Subcutaneous adipose tissue (tissue), 4 donors: ENCODE measurements around the gene PTDSS2. TPM values are rescaled to one million over a fixed set of nuclear protein-coding genes. Genes with fewer than 3 reads are reported as not detected.

Experiments
- CTCF ChIP-seq: fragments of 450-650 bp; IDR thresholded peaks from one replicate; pipeline ENCODE4 v1.5.1; 2016; ENCODE audit warnings: low read depth, mild to moderate bottlenecking, control low read depth, antibody characterized with exemption, moderate library complexity
- total RNA-seq, 4 donors: library from RNA; depleted of rRNA; stranded (reverse); fragments of >200 nt; gene quantifications; one replicate each; pipeline ENCODE4 v1.1.0, GENCODE V29; 2016

The PTDSS2 gene
- total RNA-seq, 4 donors from 2014 or later: 19.1 to 77.6 (median 26.2) TPM

DNA sequence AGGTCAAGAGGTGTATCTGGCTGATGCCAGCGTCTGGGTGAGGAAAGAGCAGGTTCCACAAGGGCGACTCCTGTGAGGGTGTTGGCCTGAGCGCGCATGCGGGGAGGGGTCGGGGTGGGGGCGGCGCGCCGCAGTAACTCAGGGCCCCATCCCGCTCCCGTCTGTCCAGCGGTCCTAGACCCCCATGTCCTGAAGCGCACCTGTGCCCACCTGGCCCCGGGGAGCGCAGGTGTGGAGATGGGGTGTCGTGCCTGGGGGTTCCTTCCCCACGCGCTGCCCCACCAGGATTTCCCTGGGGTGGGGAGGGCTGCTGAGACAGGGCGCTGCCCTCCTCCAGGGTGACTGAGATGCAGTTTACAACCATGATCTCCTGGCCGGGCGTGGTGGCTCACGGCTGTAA is 36.1 kb downstream of the PTDSS2 start:
- no peak for TF ChIP-seq CTCF

DNA sequence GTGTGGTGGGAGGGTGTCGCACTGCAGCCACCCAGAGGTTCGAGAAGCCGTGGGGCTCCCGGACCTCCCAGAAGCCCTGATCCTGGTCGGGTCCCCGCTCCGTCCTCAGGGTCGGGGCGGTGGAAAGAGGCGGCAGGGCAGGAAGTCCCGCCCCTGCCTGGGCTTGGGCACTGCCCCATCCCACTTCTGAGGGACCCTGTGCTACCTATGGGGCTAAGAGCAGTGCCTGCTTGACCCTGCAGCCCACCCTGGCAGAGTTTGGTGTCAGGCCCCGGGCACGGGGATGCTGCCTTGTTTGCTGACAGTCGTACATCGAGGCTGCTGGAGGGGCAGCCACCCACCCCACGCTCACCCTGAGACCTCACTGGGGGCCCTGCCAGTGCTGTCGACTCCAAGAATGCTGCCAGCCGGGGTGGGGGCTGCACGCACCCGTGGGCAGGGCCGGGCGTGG is 37.5 kb downstream of the PTDSS2 start:
- TF ChIP-seq CTCF: no peak

DNA sequence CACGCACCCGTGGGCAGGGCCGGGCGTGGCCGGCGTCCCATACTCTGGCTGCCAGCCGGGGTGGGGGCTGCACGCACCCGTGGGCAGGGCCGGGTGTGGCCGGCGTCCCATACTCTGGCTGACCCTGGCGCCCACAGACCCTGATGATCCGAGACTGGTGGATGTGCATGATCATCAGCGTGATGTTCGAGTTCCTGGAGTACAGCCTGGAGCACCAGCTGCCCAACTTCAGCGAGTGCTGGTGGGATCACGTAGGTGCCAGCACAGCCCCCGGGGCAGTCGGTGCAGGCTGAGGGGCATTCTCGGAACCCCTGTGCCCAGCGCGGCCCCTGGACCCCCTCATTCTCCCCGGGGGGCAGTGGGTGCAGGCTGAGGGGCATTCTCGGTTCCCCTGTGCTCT is 38.0 kb downstream of the PTDSS2 start:
- TF ChIP-seq CTCF: no peak

GRCh38 chr11:488579-488978 is 38.5 kb downstream of the PTDSS2 start:
- TF ChIP-seq CTCF: no peak

DNA sequence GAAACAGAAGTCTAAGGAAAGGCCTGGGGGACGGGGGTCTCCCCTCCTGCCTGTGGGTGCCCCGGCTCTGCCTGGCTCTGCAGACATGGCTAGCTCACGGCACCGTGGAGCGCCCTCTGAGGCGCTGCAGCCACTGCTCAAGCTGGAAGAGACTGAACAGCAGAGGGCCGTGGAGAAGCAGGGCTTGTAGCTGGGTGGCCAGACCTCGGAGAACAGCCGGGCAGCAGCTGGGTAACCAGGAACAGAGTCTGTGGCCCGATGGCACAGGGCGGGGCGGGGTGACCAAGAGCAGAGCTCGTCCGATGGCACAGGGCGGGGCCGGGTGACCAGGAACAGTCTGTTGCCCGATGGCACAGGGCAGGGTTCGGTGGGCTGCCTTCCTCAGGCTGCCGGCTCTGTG is 38.9 kb downstream of the PTDSS2 start:
- TF ChIP-seq CTCF: no peak

- TF ChIP-seq CTCF: no peak
Measured at GRCh38 chr11:489610-490185, 39.6 kb downstream of the PTDSS2 start.

- no peak for TF ChIP-seq CTCF
Measured at GRCh38 chr11:490186-490929, 40.3 kb downstream of the PTDSS2 start.
